Measurements from ENCODE around the gene GJA3. TPM values are rescaled to one million over a fixed set of nuclear protein-coding genes. Genes with fewer than 3 reads are reported as not detected.

GJA3 gene
- total and polyA plus RNA-seq, 5 donors, result 5.0 to 11.0 (median 7.9) TPM

DNA sequence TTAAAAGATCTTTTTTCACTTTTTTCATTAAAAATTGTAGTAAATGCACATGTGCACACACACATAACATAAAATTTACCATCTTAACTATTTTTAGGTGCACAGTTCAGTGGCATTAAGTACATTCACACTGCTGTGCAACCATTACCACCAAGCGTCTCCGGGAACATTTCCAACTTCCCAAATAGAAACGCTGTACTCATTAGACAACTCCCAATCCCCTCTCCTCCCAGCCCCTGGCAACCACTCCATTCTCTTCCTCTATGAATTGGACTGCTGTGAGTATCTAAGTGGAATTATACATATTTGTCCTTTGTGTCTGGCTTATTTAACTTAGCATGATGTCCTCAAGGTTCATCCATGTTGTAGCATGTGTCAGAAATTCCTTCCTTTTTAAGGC is 20.3 kb upstream of the GJA3 start:
- intact Hi-C loops (cut with DNase I), result loop anchor here in 1 of 4 donors (10.0 kb wide), 1 partner anchor 744 kb away; no protein-coding TSS in a partner anchor
- H3K4me3 ChIP-seq (ENCODE audit: low read length), result no peak overlapping the region
- DNase-seq (no peak), ATAC-seq (no peak)
- no peaks in the 10 kb centered on the region for H3K27me3 ChIP-seq (ENCODE audit: control insufficient read depth, insufficient read depth)
- H3K27ac ChIP-seq (ENCODE audit: low read length), result no peak overlapping the region
- H3K4me1 ChIP-seq (ENCODE audit: control insufficient read depth, insufficient read depth, low read length), result no peaks in the 10 kb centered on the region
- 50% methylated on average over 3 of the region's 3 CpGs for WGBS
- H3K9me3 ChIP-seq (ENCODE audit: control insufficient read depth, low read length), result no peaks in the 10 kb centered on the region

DNA sequence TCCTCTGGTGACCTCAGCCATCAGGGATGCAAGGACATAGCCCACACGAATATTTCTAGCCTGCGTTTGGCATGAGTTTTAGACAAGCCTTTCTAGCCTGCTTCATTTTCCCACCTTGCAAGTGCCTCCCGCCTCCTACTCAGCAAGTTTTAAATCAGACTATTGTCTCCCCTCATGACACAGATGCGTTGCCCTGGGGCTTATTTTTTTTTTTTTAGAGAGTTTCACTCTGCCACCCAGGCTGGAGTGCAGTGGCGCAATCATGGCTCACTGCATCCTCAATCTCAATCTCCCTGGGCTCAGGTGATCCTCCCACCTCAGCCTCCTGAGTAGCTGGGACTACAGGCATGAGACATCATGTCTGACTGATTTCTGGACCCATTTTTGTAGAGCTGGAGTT is 17.3 kb upstream of the GJA3 start:
- 69% methylated on average over 5 of the region's 5 CpGs for WGBS
- H3K27me3 ChIP-seq (ENCODE audit: control insufficient read depth, insufficient read depth), result no peaks in the 10 kb centered on the region
- intact Hi-C loops (cut with DNase I), result no loop called here
- H3K4me1 ChIP-seq (ENCODE audit: control insufficient read depth, insufficient read depth, low read length), result no peaks in the 10 kb centered on the region
- DNase-seq (no peak), ATAC-seq (no peak)
- no peaks in the 10 kb centered on the region for H3K9me3 ChIP-seq (ENCODE audit: control insufficient read depth, low read length)
- no peak overlapping the region for H3K27ac ChIP-seq (ENCODE audit: low read length)
- no peak overlapping the region for H3K4me3 ChIP-seq (ENCODE audit: low read length)

DNA sequence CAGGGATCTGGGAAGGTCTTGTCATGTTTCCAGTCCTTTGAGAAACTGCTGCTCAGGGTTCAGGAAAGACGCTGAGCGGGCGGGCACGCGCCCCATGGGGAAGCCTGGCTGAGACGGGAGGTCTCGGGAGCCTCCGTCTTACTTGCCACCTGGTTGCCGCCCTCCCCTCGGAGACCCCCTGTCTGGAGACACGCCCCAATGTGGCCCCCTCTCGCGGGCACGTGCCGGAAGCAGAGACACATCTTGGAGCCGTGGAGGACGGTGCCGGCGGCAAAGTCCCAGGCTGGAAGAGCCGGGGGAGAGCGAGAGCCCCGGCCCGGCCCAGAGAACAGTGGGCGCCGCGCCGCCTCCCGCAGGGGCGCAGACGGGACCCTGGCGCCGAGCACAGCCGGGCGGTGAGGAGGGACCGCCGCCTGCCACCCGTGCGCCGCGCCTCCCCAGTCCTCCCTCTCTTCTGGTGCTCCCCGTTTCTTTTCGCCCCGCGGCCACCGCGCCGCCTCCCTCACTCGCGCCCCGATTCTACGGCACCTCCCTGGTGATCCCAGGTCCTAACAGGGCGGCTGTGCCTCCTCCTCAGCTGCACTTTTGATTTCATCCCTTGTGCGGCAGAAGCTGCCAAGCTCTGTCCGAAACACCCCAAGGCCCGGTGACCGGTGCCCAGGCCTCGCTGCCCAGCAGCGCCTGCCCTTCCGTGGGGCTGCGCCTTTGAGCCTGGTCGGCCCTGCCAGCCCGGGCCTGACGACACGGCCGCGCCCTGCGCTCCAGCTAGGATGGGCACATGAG is 16.4 kb upstream of the GJA3 start:
- H3K4me3 ChIP-seq (ENCODE audit: low read length), result no peak overlapping the region
- DNase-seq (peak in 1 of 3 donors; percentile 44), ATAC-seq (no peak)
- no peaks in the 10 kb centered on the region for H3K4me1 ChIP-seq (ENCODE audit: control insufficient read depth, insufficient read depth, low read length)
- intact Hi-C loops (cut with DNase I), result no loop called here
- no peaks in the 10 kb centered on the region for H3K9me3 ChIP-seq (ENCODE audit: control insufficient read depth, low read length)
- WGBS, result 43% methylated on average over 67 of the region's 67 CpGs
- no peak overlapping the region for H3K27ac ChIP-seq (ENCODE audit: low read length)
- no peaks in the 10 kb centered on the region for H3K27me3 ChIP-seq (ENCODE audit: control insufficient read depth, insufficient read depth)

DNA sequence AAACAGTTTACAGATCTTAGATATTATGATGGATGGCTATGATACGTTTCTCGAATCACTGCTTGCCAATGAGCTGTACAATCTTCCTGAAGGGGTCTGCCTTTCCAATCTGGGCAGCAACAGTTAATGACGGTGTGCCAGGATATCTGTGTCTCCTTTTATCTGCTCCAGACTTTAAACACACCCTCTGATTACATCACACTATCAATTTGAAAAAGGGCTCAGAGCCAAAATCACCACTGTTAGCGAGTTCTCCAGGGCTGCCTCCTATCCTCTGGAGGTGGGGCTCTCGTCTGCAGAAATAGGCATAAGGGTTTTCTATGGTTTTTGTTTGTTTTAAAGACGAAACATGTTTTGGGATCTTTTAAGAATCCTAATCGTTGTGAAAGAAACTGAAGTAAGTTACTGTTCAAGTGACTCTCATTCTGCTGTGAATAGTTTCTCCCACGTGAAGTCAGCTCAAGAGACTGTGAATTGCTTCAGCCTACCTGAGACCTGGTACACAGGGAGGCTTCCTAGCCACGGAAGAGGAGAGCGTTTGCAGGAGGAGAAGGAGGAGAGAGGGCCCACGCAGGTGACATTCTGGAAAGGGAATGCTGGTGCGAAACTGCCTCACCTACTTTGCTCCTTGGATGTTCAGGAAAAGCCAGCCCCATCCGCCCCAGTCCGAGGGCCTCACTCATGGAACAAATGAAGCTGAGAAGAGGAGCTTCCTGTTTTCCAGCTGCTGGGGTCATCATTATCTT is 15.2 kb upstream of the GJA3 start:
- Histone ChIP-seq H3K27me3 (ENCODE audit: control insufficient read depth, insufficient read depth) (no peaks in the 10 kb centered on the region), H3K4me1 (ENCODE audit: control insufficient read depth, insufficient read depth, low read length) (no peaks in the 10 kb centered on the region), H3K9me3 (ENCODE audit: control insufficient read depth, low read length) (no peaks in the 10 kb centered on the region), H3K4me3 (ENCODE audit: low read length) (no peak overlapping the region), H3K27ac (ENCODE audit: low read length) (no peak overlapping the region)
- no peak for DNase-seq
- ATAC-seq, result peak in 1 of 2 donors; percentile 30
- WGBS, result 68% methylated on average over 14 of the region's 14 CpGs
- intact Hi-C loops (cut with DNase I), result no loop called here

GRCh38 chr13:20175406-20175794 is 14.5 kb upstream of the GJA3 start:
- Histone ChIP-seq H3K27ac (ENCODE audit: low read length) (no peak overlapping the region), H3K27me3 (ENCODE audit: control insufficient read depth, insufficient read depth) (no peaks in the 10 kb centered on the region), H3K9me3 (ENCODE audit: control insufficient read depth, low read length) (no peaks in the 10 kb centered on the region), H3K4me3 (ENCODE audit: low read length) (no peak overlapping the region), H3K4me1 (ENCODE audit: control insufficient read depth, insufficient read depth, low read length) (no peaks in the 10 kb centered on the region)
- intact Hi-C loops (cut with DNase I), result no loop called here
- no peak for DNase-seq
- WGBS, result 69% methylated on average over 3 of the region's 3 CpGs
- no peak for ATAC-seq

- H3K27me3 ChIP-seq (ENCODE audit: control insufficient read depth, insufficient read depth), result no peaks in the 10 kb centered on the region
Observed at GRCh38 chr13:20174656-20175405, 14.0 kb upstream of the GJA3 start.

DNA sequence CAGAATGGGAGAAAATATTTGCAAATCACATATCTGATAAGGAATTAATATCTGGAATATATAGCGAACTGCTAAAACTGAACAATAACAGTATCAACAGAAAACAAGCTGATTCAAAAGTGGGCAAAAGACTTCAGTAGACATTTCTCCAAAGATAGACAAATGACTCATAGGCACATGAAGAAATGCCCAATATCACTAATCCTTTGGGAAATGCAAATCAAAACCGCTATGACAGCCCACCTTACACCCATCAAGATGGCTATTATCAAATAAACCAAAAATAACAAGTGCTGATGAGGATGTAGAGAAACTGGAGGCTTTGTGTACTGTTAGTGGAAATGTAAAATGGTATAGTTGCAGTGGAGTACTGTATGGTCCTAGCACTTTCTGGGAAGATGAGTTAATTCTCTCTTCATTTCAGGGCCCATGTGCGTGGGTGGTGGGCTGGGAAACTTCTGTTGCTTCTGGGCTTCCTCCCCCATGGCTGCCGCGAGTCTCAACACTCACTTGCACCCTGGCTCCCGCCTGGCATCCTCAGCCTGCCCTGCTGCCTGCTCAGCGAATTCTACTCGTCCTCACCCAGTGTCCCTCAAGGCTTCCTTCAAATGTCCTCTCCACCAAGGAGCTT is 12.4 kb upstream of the GJA3 start:
- no peak for DNase-seq
- no peaks in the 10 kb centered on the region for H3K27me3 ChIP-seq (ENCODE audit: control insufficient read depth, insufficient read depth)

More at GRCh38 chr13:20174656-20175405, 14.0 kb upstream of the GJA3 start:
- ATAC-seq (peak; percentile 81 to 94), DNase-seq (peak; percentile 79 to 90 (median 82))
- no peak overlapping the region for H3K27ac ChIP-seq (ENCODE audit: low read length)
- 44% methylated on average over 22 of the region's 22 CpGs for WGBS
- intact Hi-C loops (cut with DNase I), result no loop called here
- H3K4me3 ChIP-seq (ENCODE audit: low read length), result no peak overlapping the region
- no peaks in the 10 kb centered on the region for H3K4me1 ChIP-seq (ENCODE audit: control insufficient read depth, insufficient read depth, low read length)
- no peaks in the 10 kb centered on the region for H3K9me3 ChIP-seq (ENCODE audit: control insufficient read depth, low read length)

GRCh38 chr13:20171364-20171763 is 10.5 kb upstream of the GJA3 start:
- Histone ChIP-seq H3K27me3 (ENCODE audit: control insufficient read depth, insufficient read depth) (no peaks in the 10 kb centered on the region), H3K4me3 (ENCODE audit: low read length) (no peak overlapping the region), H3K4me1 (ENCODE audit: control insufficient read depth, insufficient read depth, low read length) (no peaks in the 10 kb centered on the region), H3K27ac (ENCODE audit: low read length) (no peak overlapping the region), H3K9me3 (ENCODE audit: control insufficient read depth, low read length) (no peaks in the 10 kb centered on the region)
- whole genome bisulfite sequencing, result 70% methylated on average over 1 of the region's 1 CpG
- DNase-seq (no peak), ATAC-seq (no peak)
- intact Hi-C loops (cut with DNase I), result no loop called here

More for the DNA sequence above, 12.4 kb upstream of the GJA3 start:
- 79% methylated on average over 8 of the region's 8 CpGs for WGBS
- no peak overlapping the region for H3K4me3 ChIP-seq (ENCODE audit: low read length)
- no peaks in the 10 kb centered on the region for H3K4me1 ChIP-seq (ENCODE audit: control insufficient read depth, insufficient read depth, low read length)
- ATAC-seq, result no peak
- intact Hi-C loops (cut with DNase I), result no loop called here
- no peak overlapping the region for H3K27ac ChIP-seq (ENCODE audit: low read length)
- no peaks in the 10 kb centered on the region for H3K9me3 ChIP-seq (ENCODE audit: control insufficient read depth, low read length)

- intact Hi-C loops (cut with DNase I), result no loop called here
- Histone ChIP-seq H3K27ac (ENCODE audit: low read length) (no peak overlapping the region), H3K27me3 (ENCODE audit: control insufficient read depth, insufficient read depth) (no peaks in the 10 kb centered on the region), H3K4me1 (ENCODE audit: control insufficient read depth, insufficient read depth, low read length) (no peaks in the 10 kb centered on the region), H3K4me3 (ENCODE audit: low read length) (no peak overlapping the region), H3K9me3 (ENCODE audit: control insufficient read depth, low read length) (no peaks in the 10 kb centered on the region)
- ATAC-seq, result no peak
- WGBS, result 90% methylated on average over 5 of the region's 5 CpGs
- DNase-seq, result no peak
Observed at GRCh38 chr13:20170921-20171320, 10.1 kb upstream of the GJA3 start.

GRCh38 chr13:20168396-20168795 is 7.5 kb upstream of the GJA3 start:
- intact Hi-C loops (cut with DNase I), result loop anchor here in 2 of 4 donors (10.0 kb wide), 1 partner anchor 114 kb away; no protein-coding TSS in a partner anchor
- 77% methylated on average over 7 of the region's 7 CpGs for WGBS
- DNase-seq (no peak), ATAC-seq (no peak)
- H3K27ac ChIP-seq (ENCODE audit: low read length), result no peak overlapping the region
- H3K4me1 ChIP-seq (ENCODE audit: control insufficient read depth, insufficient read depth, low read length), result no peaks in the 10 kb centered on the region
- H3K4me3 ChIP-seq (ENCODE audit: low read length), result no peak overlapping the region
- no peaks in the 10 kb centered on the region for H3K27me3 ChIP-seq (ENCODE audit: control insufficient read depth, insufficient read depth)
- H3K9me3 ChIP-seq (ENCODE audit: control insufficient read depth, low read length), result no peaks in the 10 kb centered on the region

Data from right cardiac atrium (tissue), 5 donors.